Stimulated activated CD4-positive, alpha-beta T cell treated with anti-CD3 and anti-CD28 coated beads, Interleukin-15, amount 100 ng/mL, for 24 hours (primary cell): ENCODE measurements around the gene NXNL1.

ENCODE experiments used
- DNase-seq: peaks from one replicate; pipeline ENCODE4 v3.0.0-alpha.2; 2020

Gene NXNL1

GRCh38 chr19:17419154-17419620 lies 41.5 kb downstream of the NXNL1 start:
- no peak for DNase-seq

- no peak for DNase-seq
Observed at GRCh38 chr19:17418710-17419109, 42.0 kb downstream of the NXNL1 start.

DNA sequence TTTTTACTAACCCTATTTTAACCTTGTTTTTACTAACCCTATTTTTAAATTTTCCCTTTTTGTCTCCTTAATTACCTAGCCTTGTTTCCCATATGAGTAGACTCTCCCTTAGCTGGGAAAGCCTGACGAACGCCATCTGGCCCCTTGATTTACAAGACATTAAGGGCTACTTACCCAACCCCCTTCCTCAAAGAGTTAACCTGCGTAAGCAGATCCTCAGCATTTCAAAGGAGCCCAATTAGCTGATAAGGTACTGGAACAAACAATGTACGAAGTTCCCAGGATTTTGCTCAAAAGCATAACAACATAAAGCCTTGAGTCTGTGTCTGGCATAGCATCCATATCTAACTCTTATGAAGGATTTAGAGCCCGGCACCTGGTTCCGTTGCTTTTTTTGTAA lies 45.6 kb downstream of the NXNL1 start:
- no peak for DNase-seq

- no peak for DNase-seq
Observed at GRCh38 chr19:17414097-17414496, 46.6 kb downstream of the NXNL1 start.

GRCh38 chr19:17411801-17412200 lies 48.9 kb downstream of the NXNL1 start:
- no peak for DNase-seq

GRCh38 chr19:17409990-17410389 lies 50.7 kb downstream of the NXNL1 start:
- DNase-seq = no peak

DNA sequence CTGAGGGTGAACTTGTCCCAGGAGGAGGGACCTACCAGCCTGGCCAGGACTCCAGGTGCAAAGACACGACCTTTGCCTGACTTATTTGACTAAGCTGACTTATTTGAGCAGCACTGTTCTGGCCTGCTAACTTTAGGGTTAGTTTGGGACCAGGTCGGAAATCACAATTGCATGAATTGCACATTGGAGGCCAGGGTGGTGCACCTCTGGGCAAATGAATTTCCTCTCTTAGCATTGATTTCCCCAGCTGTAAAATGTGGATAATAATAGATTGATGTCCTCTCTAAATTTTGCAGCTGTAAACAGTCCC lies 53.9 kb downstream of the NXNL1 start:
- DNase-seq = no peak

- DNase-seq = no peak
Observed at GRCh38 chr19:17406046-17406886, 54.5 kb downstream of the NXNL1 start.
